Brain microvascular endothelial cell (primary cell): Measurements from ENCODE around the gene FAM193A.
"Not testable (repeated sequence)": the region's sequence is repeated elsewhere in the genome, so short reads cannot be mapped to it uniquely, and the experiment has no call there.

Experiments
- DNase-seq: peaks from one replicate; pipeline ENCODE4 v3.0.0-alpha.2; 2020
- H3K27ac ChIP-seq: fragments of 250-450 bp; sonication (Bioruptor Pico); 2 replicates; pipeline ENCODE4 v1.5.1; 2020; ENCODE audit warnings: mild to moderate bottlenecking, moderate library complexity
- H3K27me3 ChIP-seq: fragments of 250-450 bp; sonication (Bioruptor Pico); replicated peaks from 2 replicates; pipeline ENCODE4 v1.5.1; 2020; ENCODE audit warnings: mild to moderate bottlenecking
- H3K36me3 ChIP-seq: fragments of 250-450 bp; sonication (Bioruptor Pico); replicated peaks from 2 replicates; pipeline ENCODE4 v1.5.1; 2020; ENCODE audit warnings: mild to moderate bottlenecking
- H3K4me3 ChIP-seq: 2 replicates; pipeline ENCODE4 v1.5.1; 2011; ENCODE audit warnings: low read depth, mild to moderate bottlenecking, control low read depth, low read length, moderate library complexity
- CTCF ChIP-seq: IDR thresholded peaks from 2 replicates; pipeline ENCODE4 v1.5.1; 2011; ENCODE audit warnings: low read depth, mild to moderate bottlenecking, moderate library complexity, low read length, control low read depth, inconsistent platforms; ENCODE audit errors: missing control alignments
- in situ Hi-C: cut with HindIII; loops from 2 replicates; pipeline ENCODE4 v1.10.0; 2017; ENCODE audit warnings: low sequenced_read_pairs, low pct_ligation_motif_present

The FAM193A gene

GRCh38 chr4:2672700-2673099 is 136.3 kb downstream of the FAM193A start:
- DNase-seq: no peak
- in situ Hi-C loops: no loop called here
- no peak overlapping the region for H3K4me3 ChIP-seq
- peaks cover 22% of the 10 kb centered on the region for H3K36me3 ChIP-seq
- no peak for TF ChIP-seq CTCF
- H3K27me3 ChIP-seq: no peaks in the 10 kb centered on the region
- H3K27ac ChIP-seq: no peak overlapping the region

GRCh38 chr4:2673157-2673556 is 136.7 kb downstream of the FAM193A start:
- in situ Hi-C loops: no loop called here
- Histone ChIP-seq H3K27me3 (no peaks in the 10 kb centered on the region), H3K36me3 (peaks cover 24% of the 10 kb centered on the region), H3K4me3 (no peak overlapping the region), H3K27ac (no peak overlapping the region)
- TF ChIP-seq CTCF: peak; percentile 63
- DNase-seq: no peak

GRCh38 chr4:2679762-2680161 is 143.3 kb downstream of the FAM193A start:
- H3K4me3 ChIP-seq, H3K36me3 ChIP-seq, H3K27me3 ChIP-seq, H3K27ac ChIP-seq, in situ Hi-C loops, DNase-seq: not testable (repeated sequence)

- in situ Hi-C loops: no loop called here
- Histone ChIP-seq H3K4me3 (no peak overlapping the region), H3K27ac (no peak overlapping the region), H3K27me3 (no peaks in the 10 kb centered on the region), H3K36me3 (peaks cover 17% of the 10 kb centered on the region)
- no peak for DNase-seq
- TF ChIP-seq CTCF: no peak
Measured at GRCh38 chr4:2684486-2684885, 148.0 kb downstream of the FAM193A start.

GRCh38 chr4:2685541-2685940 is 149.1 kb downstream of the FAM193A start:
- no peaks in the 10 kb centered on the region for H3K27me3 ChIP-seq
- H3K36me3 ChIP-seq: peaks cover 17% of the 10 kb centered on the region
- no peak overlapping the region for H3K27ac ChIP-seq
- no peak overlapping the region for H3K4me3 ChIP-seq
- no peak for TF ChIP-seq CTCF
- in situ Hi-C loops: no loop called here
- DNase-seq: no peak

- Histone ChIP-seq H3K36me3 (peaks cover 21% of the 10 kb centered on the region), H3K27ac (no peak overlapping the region)
Measured at GRCh38 chr4:2686379-2687265, 150.2 kb downstream of the FAM193A start.

More at GRCh38 chr4:2686379-2687265, 150.2 kb downstream of the FAM193A start:
- TF ChIP-seq CTCF: no peak
- DNase-seq: no peak
- in situ Hi-C loops: no loop called here
- H3K4me3 ChIP-seq: no peak overlapping the region
- H3K27me3 ChIP-seq: no peaks in the 10 kb centered on the region
